Neutrophil (primary cell): Measurements from ENCODE around the gene EXOC3L2.

Experiments used
- H3K27ac ChIP-seq: fragments of 200-600 bp; sonication (generic); 2 replicates; pipeline ENCODE4 v1.5.1; 2016; ENCODE audit warnings: mild to moderate bottlenecking, moderate library complexity
- H3K27me3 ChIP-seq: fragments of 200-600 bp; sonication (generic); 2 replicates; pipeline ENCODE4 v1.6.0; 2016; ENCODE audit warnings: mild to moderate bottlenecking
- H3K36me3 ChIP-seq: fragments of 200-600 bp; sonication (generic); 2 replicates; pipeline ENCODE4 v1.5.1; 2017
- H3K4me1 ChIP-seq, 2 experiments: fragments of 200-600 bp in 1 of 2; sonication (generic) in 1 of 2; 1 replicate in 1 of 2; 2 replicates in 1 of 2; pipeline versions ENCODE4 v1.5.1 to v1.6.1; 2013 to 2016; ENCODE audit warnings: low read depth in 1 of 2, low read length in 1 of 2, mild to moderate bottlenecking in 1 of 2, moderate library complexity in 1 of 2; ENCODE audit not compliant: control insufficient read depth in 1 of 2, insufficient read depth in 1 of 2
- H3K4me3 ChIP-seq, 2 experiments: fragments of 200-600 bp in 1 of 2; sonication (generic) in 1 of 2; 1 replicate in 1 of 2; 2 replicates in 1 of 2; pipeline ENCODE4 v1.5.1; 2013 to 2016; ENCODE audit warnings: low read depth in 1 of 2, low read length in 1 of 2, mild to moderate bottlenecking in 1 of 2, moderate library complexity in 1 of 2
- H3K9me3 ChIP-seq: fragments of 200-600 bp; sonication (generic); 2 replicates; pipeline ENCODE4 v1.5.1; 2016
- TF ChIP-seq, protein P1 (sequence below): fragments of 200-600 bp; sonication (generic); IDR thresholded peaks from 2 replicates; pipeline ENCODE4 v1.5.1; 2016; ENCODE audit warnings: antibody characterized with exemption

The EXOC3L2 gene

DNA sequence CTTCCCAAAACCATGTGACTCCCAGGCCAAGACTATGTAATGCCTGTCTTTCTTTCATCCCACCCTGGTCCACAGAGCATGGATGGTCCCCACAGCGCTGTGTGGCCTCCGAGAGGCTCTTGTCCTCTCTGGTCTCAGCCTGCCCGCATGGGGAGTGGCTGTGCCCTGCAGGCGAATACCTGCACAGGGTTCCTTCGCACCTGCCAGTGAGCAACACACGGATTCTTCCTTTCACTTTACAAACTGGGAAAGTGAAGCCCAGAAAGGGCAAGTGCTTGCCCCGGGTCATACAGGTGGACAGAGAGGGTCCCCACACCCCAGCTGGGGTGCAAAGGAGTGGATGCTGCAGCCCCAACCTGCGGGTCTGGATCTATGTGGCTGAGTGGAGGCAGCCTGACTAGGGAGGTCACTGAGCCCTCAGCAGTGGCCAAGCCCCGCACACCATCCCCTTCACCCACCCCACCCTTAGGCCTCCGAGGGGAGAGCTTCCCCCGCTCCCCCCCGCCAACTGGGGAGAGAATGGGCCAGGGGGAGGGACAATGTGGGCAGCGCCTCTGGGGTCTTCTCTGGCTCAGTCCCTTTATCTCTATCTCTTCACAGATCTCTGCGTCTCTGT lies 5.1 kb upstream of the EXOC3L2 start:
- peaks cover 20 to 27% of the 10 kb centered on the region in 2 experiments for H3K4me1 ChIP-seq
- TF ChIP-seq, protein P1, sequence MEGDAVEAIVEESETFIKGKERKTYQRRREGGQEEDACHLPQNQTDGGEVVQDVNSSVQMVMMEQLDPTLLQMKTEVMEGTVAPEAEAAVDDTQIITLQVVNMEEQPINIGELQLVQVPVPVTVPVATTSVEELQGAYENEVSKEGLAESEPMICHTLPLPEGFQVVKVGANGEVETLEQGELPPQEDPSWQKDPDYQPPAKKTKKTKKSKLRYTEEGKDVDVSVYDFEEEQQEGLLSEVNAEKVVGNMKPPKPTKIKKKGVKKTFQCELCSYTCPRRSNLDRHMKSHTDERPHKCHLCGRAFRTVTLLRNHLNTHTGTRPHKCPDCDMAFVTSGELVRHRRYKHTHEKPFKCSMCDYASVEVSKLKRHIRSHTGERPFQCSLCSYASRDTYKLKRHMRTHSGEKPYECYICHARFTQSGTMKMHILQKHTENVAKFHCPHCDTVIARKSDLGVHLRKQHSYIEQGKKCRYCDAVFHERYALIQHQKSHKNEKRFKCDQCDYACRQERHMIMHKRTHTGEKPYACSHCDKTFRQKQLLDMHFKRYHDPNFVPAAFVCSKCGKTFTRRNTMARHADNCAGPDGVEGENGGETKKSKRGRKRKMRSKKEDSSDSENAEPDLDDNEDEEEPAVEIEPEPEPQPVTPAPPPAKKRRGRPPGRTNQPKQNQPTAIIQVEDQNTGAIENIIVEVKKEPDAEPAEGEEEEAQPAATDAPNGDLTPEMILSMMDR: no peak
- H3K36me3 ChIP-seq: no peaks in the 10 kb centered on the region
- H3K9me3 ChIP-seq: no peaks in the 10 kb centered on the region
- no peak overlapping the region for H3K27ac ChIP-seq
- H3K27me3 ChIP-seq: peaks cover 22% of the 10 kb centered on the region
- peak overlapping the region; percentile 70 to 79 for H3K4me3 ChIP-seq

GRCh38 chr19:45249261-45250033 lies 4.2 kb upstream of the EXOC3L2 start:
- TF ChIP-seq, protein P1: no peak
- no peak overlapping the region for H3K27ac ChIP-seq
- peaks cover 20 to 27% of the 10 kb centered on the region in 2 experiments for H3K4me1 ChIP-seq

DNA sequence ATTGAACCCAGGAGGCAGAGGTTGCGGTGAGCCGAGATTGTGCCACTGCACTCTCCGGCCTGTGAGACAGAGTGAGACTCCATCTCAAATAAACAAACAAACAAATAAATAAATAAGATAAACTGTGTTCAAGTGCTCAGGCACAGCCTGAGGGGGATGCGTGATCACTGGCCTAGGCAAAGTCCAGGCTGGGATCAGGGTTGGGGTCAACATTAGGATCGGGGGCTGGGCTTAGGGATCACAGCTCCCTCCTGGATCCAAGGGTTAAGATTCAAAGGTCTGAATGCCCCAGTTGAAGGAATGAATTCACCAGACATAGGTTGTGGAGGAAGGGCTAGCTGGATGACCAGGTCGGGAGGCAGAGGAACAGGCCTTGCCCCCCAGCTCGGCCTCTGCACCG lies 1.9 kb upstream of the EXOC3L2 start:
- Histone ChIP-seq H3K4me1 (peaks cover 13 to 20% of the 10 kb centered on the region in 2 experiments), H3K27me3 (peaks cover 47% of the 10 kb centered on the region)

More at GRCh38 chr19:45249261-45250033, 4.2 kb upstream of the EXOC3L2 start:
- peaks cover 31% of the 10 kb centered on the region for H3K27me3 ChIP-seq
- H3K9me3 ChIP-seq: no peaks in the 10 kb centered on the region
- no peak overlapping the region for H3K4me3 ChIP-seq
- no peaks in the 10 kb centered on the region for H3K36me3 ChIP-seq

DNA sequence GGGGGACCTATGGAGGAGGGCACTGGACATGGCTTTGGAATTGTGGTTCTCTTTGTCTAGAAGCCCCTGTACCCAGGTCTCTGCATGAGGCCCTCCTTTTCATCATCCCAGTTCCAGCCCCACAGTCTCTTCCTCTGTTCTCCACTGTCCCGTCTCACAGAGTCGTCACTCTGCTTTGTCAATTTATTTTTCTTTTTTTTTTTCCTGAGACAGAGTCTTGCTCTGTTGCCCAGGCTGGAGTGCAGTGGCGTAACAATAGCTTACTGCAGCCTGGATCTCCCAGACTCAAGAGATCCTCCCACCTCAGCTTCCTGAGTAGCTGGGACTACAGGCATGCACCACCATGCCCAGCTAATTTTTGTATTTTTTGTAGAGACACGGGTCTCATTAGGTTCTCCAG lies 619 bp upstream of the EXOC3L2 start:
- no peak overlapping the region for H3K27ac ChIP-seq
- peaks cover 7 to 13% of the 10 kb centered on the region in 2 experiments for H3K4me1 ChIP-seq
- no peaks in the 10 kb centered on the region for H3K9me3 ChIP-seq
- no peaks in the 10 kb centered on the region for H3K36me3 ChIP-seq
- peaks cover 47% of the 10 kb centered on the region for H3K27me3 ChIP-seq
- TF ChIP-seq, protein P1: no peak
- no peak overlapping the region for H3K4me3 ChIP-seq

More for the DNA sequence above, 1.9 kb upstream of the EXOC3L2 start:
- no peaks in the 10 kb centered on the region for H3K36me3 ChIP-seq
- no peak overlapping the region for H3K4me3 ChIP-seq
- H3K9me3 ChIP-seq: no peaks in the 10 kb centered on the region
- no peak overlapping the region for H3K27ac ChIP-seq
- TF ChIP-seq, protein P1: no peak

DNA sequence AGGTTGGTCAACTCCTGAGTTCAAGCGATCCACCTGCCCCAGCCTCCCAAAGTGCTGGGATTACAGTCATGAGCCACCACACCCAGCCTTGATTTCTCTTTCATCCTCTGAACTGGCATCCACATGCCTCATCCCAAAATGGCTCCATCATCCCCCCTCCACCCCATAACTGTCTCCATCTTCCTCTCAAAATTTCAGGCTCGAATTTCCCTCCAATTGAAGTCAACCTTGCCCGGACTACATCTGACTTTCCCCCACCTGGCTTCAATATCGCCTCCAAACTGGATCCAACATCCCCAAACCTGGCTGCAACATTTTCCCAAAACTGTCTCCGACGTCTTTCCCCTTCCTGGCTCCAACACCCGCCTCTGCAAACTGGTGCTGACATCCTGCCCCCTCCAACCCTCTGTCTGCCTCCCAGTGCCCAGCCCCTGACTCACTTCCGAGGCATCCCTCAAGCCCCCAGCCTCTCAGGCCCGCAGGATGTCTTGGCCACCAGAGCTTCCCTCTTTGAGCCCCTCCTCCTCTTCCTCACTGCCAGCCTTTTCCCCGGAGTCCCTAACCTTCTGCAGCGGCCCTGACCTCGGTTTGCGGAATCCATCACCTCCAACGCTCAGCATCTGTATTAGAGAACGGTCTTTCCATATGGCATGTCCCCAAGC lies 943 bp downstream of the EXOC3L2 start:
- Histone ChIP-seq H3K4me3 (no peak overlapping the region), H3K27me3 (peaks cover 34% of the 10 kb centered on the region), H3K36me3 (no peaks in the 10 kb centered on the region), H3K27ac (no peak overlapping the region), H3K9me3 (no peaks in the 10 kb centered on the region), H3K4me1 (peaks cover 0 to 5% of the 10 kb centered on the region in 2 experiments)
- TF ChIP-seq, protein P1: no peak
